ENCODE results near the gene AOPEP.
"Not testable (repeated sequence)": the region's sequence is repeated elsewhere in the genome, so short reads cannot be mapped to it uniquely, and the experiment has no call there.

AOPEP gene

GRCh38 chr9:94865582-94866452, 139.3 kb downstream of the AOPEP start:
- in situ Hi-C loops (cut with MboI; ENCODE audit: low sequenced_read_pairs) = no loop called here

GRCh38 chr9:94866770-94867169, 140.3 kb downstream of the AOPEP start:
- in situ Hi-C loops (cut with MboI; ENCODE audit: low sequenced_read_pairs) = no loop called here

GRCh38 chr9:94867281-94867841, 140.9 kb downstream of the AOPEP start:
- in situ Hi-C loops (cut with MboI; ENCODE audit: low sequenced_read_pairs) = no loop called here

GRCh38 chr9:94867842-94868312, 141.4 kb downstream of the AOPEP start:
- in situ Hi-C loops (cut with MboI; ENCODE audit: low sequenced_read_pairs) = no loop called here

GRCh38 chr9:94868464-94868863, 142.0 kb downstream of the AOPEP start:
- in situ Hi-C loops (cut with MboI; ENCODE audit: low sequenced_read_pairs) = no loop called here

GRCh38 chr9:94869415-94869843, 142.9 kb downstream of the AOPEP start:
- in situ Hi-C loops (cut with MboI; ENCODE audit: low sequenced_read_pairs) = no loop called here

- in situ Hi-C loops (cut with MboI; ENCODE audit: low sequenced_read_pairs) = no loop called here
These were observed 143.9 kb downstream of the AOPEP start for GRCh38 chr9:94870465-94870792.

GRCh38 chr9:94870793-94871558, 144.5 kb downstream of the AOPEP start:
- in situ Hi-C loops (cut with MboI; ENCODE audit: low sequenced_read_pairs) = no loop called here

GRCh38 chr9:94872083-94872833, 145.8 kb downstream of the AOPEP start:
- in situ Hi-C loops (cut with MboI; ENCODE audit: low sequenced_read_pairs) = no loop called here

GRCh38 chr9:94872891-94873511, 146.5 kb downstream of the AOPEP start:
- in situ Hi-C loops (cut with MboI; ENCODE audit: low sequenced_read_pairs) = no loop called here

- in situ Hi-C loops (cut with MboI; ENCODE audit: low sequenced_read_pairs) = no loop called here
These were observed 147.8 kb downstream of the AOPEP start for GRCh38 chr9:94874316-94874715.

GRCh38 chr9:94875300-94876020, 149.0 kb downstream of the AOPEP start:
- in situ Hi-C loops (cut with MboI; ENCODE audit: low sequenced_read_pairs) = no loop called here

- in situ Hi-C loops (cut with MboI; ENCODE audit: low sequenced_read_pairs) = not testable (repeated sequence)
These were observed 152.3 kb downstream of the AOPEP start for GRCh38 chr9:94878804-94879203.

GRCh38 chr9:94879230-94879629, 152.7 kb downstream of the AOPEP start:
- in situ Hi-C loops (cut with MboI; ENCODE audit: low sequenced_read_pairs) = no loop called here

- in situ Hi-C loops (cut with MboI; ENCODE audit: low sequenced_read_pairs) = no loop called here
These were observed 154.5 kb downstream of the AOPEP start for GRCh38 chr9:94881023-94881422.

GRCh38 chr9:94881454-94881853, 155.0 kb downstream of the AOPEP start:
- in situ Hi-C loops (cut with MboI; ENCODE audit: low sequenced_read_pairs) = no loop called here

GRCh38 chr9:94881940-94882339, 155.4 kb downstream of the AOPEP start:
- in situ Hi-C loops (cut with MboI; ENCODE audit: low sequenced_read_pairs) = no loop called here

GRCh38 chr9:94882966-94883641, 156.6 kb downstream of the AOPEP start:
- in situ Hi-C loops (cut with MboI; ENCODE audit: low sequenced_read_pairs) = no loop called here

GRCh38 chr9:94885854-94886447, 159.5 kb downstream of the AOPEP start:
- in situ Hi-C loops (cut with MboI; ENCODE audit: low sequenced_read_pairs) = no loop called here

Data from HL-60/S4 treated with phorbol 12-myristate 13-acetate at 8.2 ng/mL for 4 days and 3 days (cell line).